Astrocyte of the cerebellum (primary cell): ENCODE results near the gene PIK3CA.

Experiments used
- DNase-seq: peaks from one replicate; pipeline ENCODE4 v3.0.0-alpha.2; 2011; ENCODE audit warnings: low read depth
- H3K4me3 ChIP-seq: 2 replicates; pipeline ENCODE4 v1.5.1; 2011; ENCODE audit warnings: mild to moderate bottlenecking, low read depth, low read length, moderate library complexity
- in situ Hi-C: cut with HindIII; loops from 2 replicates; pipeline ENCODE4 v1.10.0; 2017; ENCODE audit warnings: low sequenced_read_pairs
- TF ChIP-seq, protein P1 (sequence below): IDR thresholded peaks from 2 replicates; pipeline ENCODE4 v1.5.1; 2012; ENCODE audit warnings: low read length, low read depth, moderate library complexity, mild to moderate bottlenecking; ENCODE audit errors: missing control alignments

The PIK3CA gene

DNA sequence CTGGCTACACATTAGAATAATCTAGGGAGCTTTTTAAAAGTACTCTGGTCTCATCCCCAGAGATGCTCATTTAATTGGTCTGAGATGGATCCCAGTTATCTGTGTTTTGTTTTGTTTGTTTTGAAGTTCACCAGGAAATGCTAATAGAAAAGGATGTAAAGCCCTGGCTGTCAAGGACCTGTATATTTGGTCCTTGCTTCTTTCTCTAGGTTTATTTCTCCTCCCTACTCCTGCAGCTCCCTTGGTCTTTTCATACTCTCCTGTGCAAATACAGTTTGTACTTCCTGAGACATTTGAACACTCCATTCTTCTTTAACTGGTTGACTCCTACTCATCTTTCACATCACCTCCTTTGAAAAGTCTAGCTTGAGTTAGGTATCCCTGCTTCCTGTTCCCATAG lies 3.3 kb downstream of the PIK3CA start:
- TF ChIP-seq, protein P1, sequence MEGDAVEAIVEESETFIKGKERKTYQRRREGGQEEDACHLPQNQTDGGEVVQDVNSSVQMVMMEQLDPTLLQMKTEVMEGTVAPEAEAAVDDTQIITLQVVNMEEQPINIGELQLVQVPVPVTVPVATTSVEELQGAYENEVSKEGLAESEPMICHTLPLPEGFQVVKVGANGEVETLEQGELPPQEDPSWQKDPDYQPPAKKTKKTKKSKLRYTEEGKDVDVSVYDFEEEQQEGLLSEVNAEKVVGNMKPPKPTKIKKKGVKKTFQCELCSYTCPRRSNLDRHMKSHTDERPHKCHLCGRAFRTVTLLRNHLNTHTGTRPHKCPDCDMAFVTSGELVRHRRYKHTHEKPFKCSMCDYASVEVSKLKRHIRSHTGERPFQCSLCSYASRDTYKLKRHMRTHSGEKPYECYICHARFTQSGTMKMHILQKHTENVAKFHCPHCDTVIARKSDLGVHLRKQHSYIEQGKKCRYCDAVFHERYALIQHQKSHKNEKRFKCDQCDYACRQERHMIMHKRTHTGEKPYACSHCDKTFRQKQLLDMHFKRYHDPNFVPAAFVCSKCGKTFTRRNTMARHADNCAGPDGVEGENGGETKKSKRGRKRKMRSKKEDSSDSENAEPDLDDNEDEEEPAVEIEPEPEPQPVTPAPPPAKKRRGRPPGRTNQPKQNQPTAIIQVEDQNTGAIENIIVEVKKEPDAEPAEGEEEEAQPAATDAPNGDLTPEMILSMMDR: no peak
- DNase-seq: no peak
- no peak overlapping the region for H3K4me3 ChIP-seq
- in situ Hi-C loops: no loop called here

DNA sequence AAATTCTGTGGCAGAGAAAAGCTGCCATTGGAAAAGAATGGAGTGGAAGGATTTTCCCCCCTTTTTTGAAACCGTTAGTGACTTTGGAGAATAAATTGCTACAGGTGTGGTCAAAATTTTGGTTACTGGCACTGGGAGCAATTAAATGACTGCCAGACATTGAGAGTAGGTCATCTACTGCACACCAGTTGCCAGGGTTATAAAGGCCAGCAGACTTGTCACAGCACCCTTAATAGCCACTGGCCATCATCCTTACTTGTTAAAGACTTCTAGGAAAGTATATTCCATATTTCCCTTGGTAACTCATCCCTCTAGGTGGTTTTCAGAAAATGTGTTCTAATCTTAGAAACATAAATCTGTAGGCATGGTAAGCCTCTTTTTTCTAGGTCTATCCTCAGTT lies 8.0 kb downstream of the PIK3CA start:
- TF ChIP-seq, protein P1: no peak
- no peak overlapping the region for H3K4me3 ChIP-seq
- in situ Hi-C loops: no loop called here
- DNase-seq: no peak

DNA sequence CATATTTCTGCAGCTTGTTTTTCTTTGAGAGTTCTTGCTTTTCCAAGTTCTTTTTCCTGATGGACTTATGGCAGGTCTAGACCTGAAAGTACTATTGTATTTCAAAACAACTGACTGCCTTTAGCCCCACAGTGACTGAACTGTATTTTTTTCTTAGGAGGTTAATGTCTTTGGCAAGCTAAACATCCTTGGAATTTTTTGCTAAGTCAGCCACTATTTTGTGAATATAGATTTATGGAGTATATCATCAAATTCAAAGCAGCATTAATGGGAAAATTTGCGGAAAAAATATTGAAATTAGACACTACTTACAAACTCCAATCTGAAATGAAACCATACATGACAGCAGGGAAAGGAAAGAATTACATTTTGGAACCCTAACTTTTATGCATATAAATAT lies 8.6 kb downstream of the PIK3CA start:
- TF ChIP-seq, protein P1: no peak
- in situ Hi-C loops: no loop called here

DNA sequence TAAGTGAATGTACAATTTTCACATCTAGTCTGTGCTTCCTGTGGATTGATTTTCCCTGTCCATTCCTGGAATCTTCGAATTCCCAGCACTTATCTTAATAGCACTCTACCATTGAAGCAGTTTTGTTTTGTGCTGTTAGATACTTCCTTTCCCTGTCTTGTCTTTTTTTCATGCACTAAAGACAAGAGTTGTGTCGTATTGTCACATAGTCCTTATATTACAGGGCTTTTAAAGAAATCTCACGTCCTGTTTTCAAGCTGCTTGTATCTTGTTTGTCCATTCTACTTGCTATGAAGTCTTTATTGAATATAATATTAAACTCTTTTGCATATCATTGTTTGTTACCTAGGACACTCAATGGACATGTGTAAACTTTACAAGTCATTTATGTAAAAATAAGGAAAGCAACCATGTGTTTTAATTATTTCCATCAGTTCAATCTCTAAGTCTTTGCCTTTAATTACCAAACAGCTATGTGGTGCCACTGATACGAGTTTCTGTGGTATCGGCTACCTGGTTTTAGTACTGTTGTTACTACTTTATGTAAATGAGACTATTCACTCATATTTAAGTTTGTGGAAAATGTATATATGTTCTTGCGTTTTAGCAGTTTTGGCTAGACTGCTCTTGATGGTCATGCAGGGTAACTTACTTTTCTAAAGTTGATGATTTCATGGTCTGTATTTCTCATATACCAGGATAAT lies 10.3 kb downstream of the PIK3CA start:
- H3K4me3 ChIP-seq: no peak overlapping the region
- DNase-seq: no peak
- TF ChIP-seq, protein P1: no peak
- in situ Hi-C loops: no loop called here

More for the DNA sequence above, 8.6 kb downstream of the PIK3CA start:
- H3K4me3 ChIP-seq: no peak overlapping the region
- no peak for DNase-seq

DNA sequence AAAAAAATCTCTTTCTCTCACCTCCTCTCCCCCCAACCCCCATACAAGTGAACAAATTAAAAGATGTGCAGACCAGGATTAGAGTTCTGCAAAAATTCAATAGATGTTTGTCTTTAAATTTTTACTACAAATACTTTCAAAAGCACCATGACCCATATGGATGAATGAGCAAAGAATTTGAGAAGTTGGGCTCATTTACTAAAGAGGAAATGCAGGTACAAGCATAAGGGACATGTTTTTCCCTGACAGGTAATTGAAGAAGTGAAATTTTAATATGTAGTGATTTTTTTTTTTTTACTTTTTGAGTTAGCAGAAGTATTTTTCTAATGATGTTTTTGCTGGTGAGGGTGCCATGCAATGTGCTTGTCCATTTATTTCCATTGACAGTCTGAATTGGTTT lies 15.3 kb downstream of the PIK3CA start:
- TF ChIP-seq, protein P1: no peak
- no peak overlapping the region for H3K4me3 ChIP-seq
- DNase-seq: no peak
- in situ Hi-C loops: no loop called here

DNA sequence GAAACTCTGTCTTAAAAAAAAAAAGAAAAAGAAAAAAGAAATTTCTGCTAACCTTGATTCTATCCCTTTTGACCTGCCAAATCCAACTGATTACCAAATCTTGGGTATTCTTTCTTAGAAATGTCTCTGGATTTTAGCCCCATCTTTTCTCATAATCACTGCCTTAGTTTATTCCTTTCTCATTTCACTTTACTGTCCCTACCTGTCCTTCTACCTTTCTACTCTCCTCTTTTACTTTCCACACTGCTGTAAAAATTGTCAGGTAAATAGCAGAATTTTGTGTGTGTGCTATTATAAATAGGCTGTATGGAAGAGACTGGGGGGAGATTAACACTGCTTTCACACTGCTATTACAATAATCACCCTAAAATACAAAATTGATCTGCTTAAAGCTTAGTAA lies 16.7 kb downstream of the PIK3CA start:
- no peak for DNase-seq
- no peak overlapping the region for H3K4me3 ChIP-seq
- TF ChIP-seq, protein P1: no peak
- in situ Hi-C loops: no loop called here
